ENCODE results near the gene TTC3. TPM values are rescaled to one million over a fixed set of nuclear protein-coding genes. Genes with fewer than 3 reads are reported as not detected.

The TTC3 gene
- polyA plus RNA-seq, 1 donor from 2014 or later = 332 TPM

- H3K4me2 ChIP-seq (ENCODE audit: low read length) = no peak overlapping the region
- H3F3A ChIP-seq (ENCODE audit: insufficient read depth, low read length, poor library complexity, severe bottlenecking) = no peaks in the 10 kb centered on the region
- H3K9me3 ChIP-seq (ENCODE audit: low read length) = no peaks in the 10 kb centered on the region
- no peak overlapping the region for H2AFZ ChIP-seq (ENCODE audit: low read depth, low read length)
- no peaks in the 10 kb centered on the region for H3K27me3 ChIP-seq (ENCODE audit: insufficient read depth, low read depth, low read length)
- no peak overlapping the region for H3K9ac ChIP-seq (ENCODE audit: low read length)
- peaks cover 5% of the 10 kb centered on the region for H3K36me3 ChIP-seq (ENCODE audit: insufficient read depth, low read length)
- no peaks in the 10 kb centered on the region for H3K79me2 ChIP-seq (replicated peaks; ENCODE audit: insufficient read depth, low read length)
- H3K9me2 ChIP-seq (ENCODE audit: insufficient read depth, low read length) = no peaks in the 10 kb centered on the region
- no peak overlapping the region for H3K27ac ChIP-seq (ENCODE audit: low read length)
- H3K4me3 ChIP-seq (ENCODE audit: low read length) = no peak overlapping the region
- no peaks in the 10 kb centered on the region for H4K20me1 ChIP-seq (ENCODE audit: insufficient read depth)
- no peak for TF ChIP-seq POLR2AphosphoS5 (IDR thresholded peaks at IDR 0.05)
- TF ChIP-seq EP300 (conservative IDR thresholded peaks at IDR 0.05; ENCODE audit: poor library complexity, severe bottlenecking) = no peak
- TF ChIP-seq MXI1 (conservative IDR thresholded peaks at IDR 0.05; ENCODE audit: poor library complexity, severe bottlenecking) = no peak
- TF ChIP-seq, protein P1, sequence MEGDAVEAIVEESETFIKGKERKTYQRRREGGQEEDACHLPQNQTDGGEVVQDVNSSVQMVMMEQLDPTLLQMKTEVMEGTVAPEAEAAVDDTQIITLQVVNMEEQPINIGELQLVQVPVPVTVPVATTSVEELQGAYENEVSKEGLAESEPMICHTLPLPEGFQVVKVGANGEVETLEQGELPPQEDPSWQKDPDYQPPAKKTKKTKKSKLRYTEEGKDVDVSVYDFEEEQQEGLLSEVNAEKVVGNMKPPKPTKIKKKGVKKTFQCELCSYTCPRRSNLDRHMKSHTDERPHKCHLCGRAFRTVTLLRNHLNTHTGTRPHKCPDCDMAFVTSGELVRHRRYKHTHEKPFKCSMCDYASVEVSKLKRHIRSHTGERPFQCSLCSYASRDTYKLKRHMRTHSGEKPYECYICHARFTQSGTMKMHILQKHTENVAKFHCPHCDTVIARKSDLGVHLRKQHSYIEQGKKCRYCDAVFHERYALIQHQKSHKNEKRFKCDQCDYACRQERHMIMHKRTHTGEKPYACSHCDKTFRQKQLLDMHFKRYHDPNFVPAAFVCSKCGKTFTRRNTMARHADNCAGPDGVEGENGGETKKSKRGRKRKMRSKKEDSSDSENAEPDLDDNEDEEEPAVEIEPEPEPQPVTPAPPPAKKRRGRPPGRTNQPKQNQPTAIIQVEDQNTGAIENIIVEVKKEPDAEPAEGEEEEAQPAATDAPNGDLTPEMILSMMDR (IDR thresholded peaks at IDR 0.05; ENCODE audit: poor library complexity, severe bottlenecking) = no peak
- TF ChIP-seq EZH2 (IDR thresholded peaks at IDR 0.05; ENCODE audit: borderline replicate concordance, insufficient read depth, low read length, poor library complexity, severe bottlenecking) = no peak
- TF ChIP-seq TAF1 (IDR thresholded peaks at IDR 0.05; ENCODE audit: low read depth) = no peak
- TF ChIP-seq RAD21 (conservative IDR thresholded peaks at IDR 0.05) = no peak
- TF ChIP-seq SMC3 (conservative IDR thresholded peaks at IDR 0.05; ENCODE audit: poor library complexity) = no peak
- no peak for TF ChIP-seq REST (IDR thresholded peaks at IDR 0.05; ENCODE audit: borderline replicate concordance)
Observed at GRCh38 chr21:37233551-37234146, 160.6 kb downstream of the TTC3 start.

- Histone ChIP-seq H3K36me3 (ENCODE audit: insufficient read depth, low read length) (peaks cover 9% of the 10 kb centered on the region), H3K4me3 (ENCODE audit: low read length) (no peak overlapping the region), H3K27ac (ENCODE audit: low read length) (no peak overlapping the region), H3K27me3 (ENCODE audit: insufficient read depth, low read depth, low read length) (no peaks in the 10 kb centered on the region), H3K9me3 (ENCODE audit: low read length) (no peaks in the 10 kb centered on the region), H2AFZ (ENCODE audit: low read depth, low read length) (no peak overlapping the region), H4K20me1 (ENCODE audit: insufficient read depth) (no peaks in the 10 kb centered on the region), H3K79me2 (replicated peaks; ENCODE audit: insufficient read depth, low read length) (no peaks in the 10 kb centered on the region), H3K9ac (ENCODE audit: low read length) (no peak overlapping the region), H3K9me2 (ENCODE audit: insufficient read depth, low read length) (no peaks in the 10 kb centered on the region), H3F3A (ENCODE audit: insufficient read depth, low read length, poor library complexity, severe bottlenecking) (no peaks in the 10 kb centered on the region), H3K4me2 (ENCODE audit: low read length) (no peak overlapping the region)
- no peak for TF ChIP-seq MXI1 (conservative IDR thresholded peaks at IDR 0.05; ENCODE audit: poor library complexity, severe bottlenecking)
- no peak for TF ChIP-seq REST (IDR thresholded peaks at IDR 0.05; ENCODE audit: borderline replicate concordance)
- no peak for TF ChIP-seq TAF1 (IDR thresholded peaks at IDR 0.05; ENCODE audit: low read depth)
- no peak for TF ChIP-seq SMC3 (conservative IDR thresholded peaks at IDR 0.05; ENCODE audit: poor library complexity)
- TF ChIP-seq, protein P1 (IDR thresholded peaks at IDR 0.05; ENCODE audit: poor library complexity, severe bottlenecking) = no peak
- no peak for TF ChIP-seq EP300 (conservative IDR thresholded peaks at IDR 0.05; ENCODE audit: poor library complexity, severe bottlenecking)
- no peak for TF ChIP-seq RAD21 (conservative IDR thresholded peaks at IDR 0.05)
- TF ChIP-seq POLR2AphosphoS5 (IDR thresholded peaks at IDR 0.05) = no peak
- no peak for TF ChIP-seq EZH2 (IDR thresholded peaks at IDR 0.05; ENCODE audit: borderline replicate concordance, insufficient read depth, low read length, poor library complexity, severe bottlenecking)
Observed at GRCh38 chr21:37237346-37237745, 164.3 kb downstream of the TTC3 start.

Measured in neural cell (in vitro differentiated cells).